Muscle layer of colon (tissue), 2 donors: ENCODE data around the gene TMEM243.

ENCODE experiments used
- H3K27ac ChIP-seq: one replicate; pipeline ENCODE4 v1.7.0; 2013; ENCODE audit warnings: low read depth, mild to moderate bottlenecking, low read length, moderate library complexity
- H3K27me3 ChIP-seq, 2 donors: one replicate each; pipeline ENCODE4 v1.7.0; 2013; ENCODE audit warnings: low read length in 2 of 2, mild to moderate bottlenecking in 2 of 2; ENCODE audit not compliant: insufficient read depth in 2 of 2, control insufficient read depth in 1 of 2
- H3K36me3 ChIP-seq: one replicate; pipeline ENCODE4 v1.7.0; 2013; ENCODE audit warnings: mild to moderate bottlenecking, low read length; ENCODE audit not compliant: insufficient read depth
- H3K4me1 ChIP-seq: one replicate; pipeline ENCODE4 v1.7.0; 2013; ENCODE audit warnings: mild to moderate bottlenecking, low read length; ENCODE audit not compliant: insufficient read depth
- H3K4me3 ChIP-seq, 2 donors: one replicate each; pipeline ENCODE4 v1.7.0; 2013; ENCODE audit warnings: low read length in 2 of 2, low read depth in 1 of 2, mild to moderate bottlenecking in 1 of 2, moderate library complexity in 1 of 2
- H3K9ac ChIP-seq: one replicate; pipeline ENCODE4 v1.7.0; 2013; ENCODE audit warnings: low read length
- H3K9me3 ChIP-seq: one replicate; pipeline ENCODE4 v1.7.0; 2013; ENCODE audit warnings: mild to moderate bottlenecking, low read length
- donor health status: abdominal sarcoma.
- donor health status: Adenocarcinoma of cecum.

Gene TMEM243

DNA sequence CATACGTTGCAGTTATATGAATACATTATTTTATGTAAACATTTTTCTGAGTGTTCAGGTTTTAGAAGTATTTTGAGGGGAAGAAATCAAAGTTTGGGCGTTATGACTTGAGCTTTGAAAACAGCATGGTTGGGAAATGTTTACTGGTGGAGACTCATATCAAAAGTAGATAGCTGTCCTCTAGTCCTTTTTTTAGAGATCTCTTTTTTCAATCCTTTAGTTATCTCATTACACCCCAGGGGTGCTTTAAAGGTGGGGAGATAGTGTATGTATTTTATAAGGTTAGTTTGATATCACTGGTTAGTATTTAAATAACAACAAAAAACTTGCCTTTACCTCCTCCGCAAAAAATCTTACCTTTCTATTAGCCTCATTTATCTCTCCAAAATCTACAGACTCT is 65.0 kb downstream of the TMEM243 start:
- peak overlapping the region in 1 of 2 donors; percentile 90 for H3K4me3 ChIP-seq
- peaks cover 42% of the 10 kb centered on the region for H3K4me1 ChIP-seq

DNA sequence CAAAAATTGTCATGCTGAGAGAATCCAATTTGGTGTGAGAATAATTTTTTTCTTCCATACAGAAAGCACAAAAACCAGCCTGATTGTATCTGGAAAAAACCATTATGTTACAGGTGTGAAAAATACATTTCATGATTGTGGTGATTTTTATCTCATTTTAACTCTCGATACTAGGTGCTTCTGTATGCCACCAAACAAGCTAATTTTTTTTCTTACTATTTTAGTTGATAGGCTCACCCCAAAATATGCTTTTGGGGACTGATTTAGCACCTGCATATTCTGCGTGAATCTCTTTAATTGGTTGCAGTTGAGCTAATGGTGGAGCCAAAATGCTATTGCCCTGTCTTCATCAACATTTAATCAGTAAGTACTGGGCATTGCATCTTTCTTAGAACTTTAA is 65.4 kb downstream of the TMEM243 start:
- Histone ChIP-seq H3K36me3 (no peaks in the 10 kb centered on the region), H3K9ac (peak overlapping the region; percentile 95), H3K4me3 (peak overlapping the region in 1 of 2 donors; percentile 90), H3K27me3 (no peaks in the 10 kb centered on the region), H3K9me3 (no peaks in the 10 kb centered on the region), H3K27ac (no peak overlapping the region), H3K4me1 (peaks cover 42% of the 10 kb centered on the region)

More for the DNA sequence above, 65.0 kb downstream of the TMEM243 start:
- H3K36me3 ChIP-seq = no peaks in the 10 kb centered on the region
- no peak overlapping the region for H3K27ac ChIP-seq
- H3K27me3 ChIP-seq = no peaks in the 10 kb centered on the region
- no peak overlapping the region for H3K9ac ChIP-seq
- no peaks in the 10 kb centered on the region for H3K9me3 ChIP-seq

DNA sequence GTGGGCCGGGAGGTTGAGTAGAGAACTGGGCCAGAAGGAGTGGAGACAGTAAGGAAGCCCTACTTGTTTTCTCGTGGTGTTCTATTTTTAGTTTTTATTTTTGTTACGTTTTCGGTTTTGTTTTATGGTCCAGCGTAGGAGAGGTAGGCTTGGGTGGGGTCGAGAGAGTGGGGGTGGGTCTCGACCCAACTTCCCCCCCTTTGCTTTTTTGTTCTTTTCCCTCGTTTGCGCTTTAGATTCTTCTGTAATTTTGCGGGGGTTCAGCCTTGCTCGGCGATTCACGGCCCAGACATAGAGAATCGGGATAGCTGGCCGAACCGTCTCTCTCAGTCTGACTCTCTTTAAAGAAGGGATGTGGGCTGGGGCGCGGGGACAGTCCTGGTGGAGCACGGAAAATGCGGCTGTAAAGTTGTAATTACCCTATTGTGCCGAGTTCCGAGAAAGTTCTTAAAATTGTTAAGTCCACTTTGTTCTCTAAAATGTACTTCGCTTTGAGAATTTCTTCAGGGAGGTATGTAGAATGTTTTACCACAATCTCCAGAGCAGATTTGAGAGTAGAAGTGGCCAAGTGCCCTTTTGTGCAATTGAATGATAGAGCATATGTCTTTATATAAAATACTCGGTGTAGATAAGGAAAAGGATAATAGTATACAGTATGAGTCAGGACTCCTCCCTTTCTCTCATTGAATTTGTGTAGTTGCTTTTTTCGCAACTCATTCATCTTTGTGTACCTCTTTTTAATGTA is 66.5 kb downstream of the TMEM243 start:
- Histone ChIP-seq H3K36me3 (no peaks in the 10 kb centered on the region), H3K9me3 (no peaks in the 10 kb centered on the region), H3K9ac (peak overlapping the region; percentile 95), H3K27me3 (no peaks in the 10 kb centered on the region), H3K4me1 (peaks cover 42% of the 10 kb centered on the region), H3K4me3 (peak overlapping the region; percentile 72 to 90), H3K27ac (peak overlapping the region; percentile 93)

DNA sequence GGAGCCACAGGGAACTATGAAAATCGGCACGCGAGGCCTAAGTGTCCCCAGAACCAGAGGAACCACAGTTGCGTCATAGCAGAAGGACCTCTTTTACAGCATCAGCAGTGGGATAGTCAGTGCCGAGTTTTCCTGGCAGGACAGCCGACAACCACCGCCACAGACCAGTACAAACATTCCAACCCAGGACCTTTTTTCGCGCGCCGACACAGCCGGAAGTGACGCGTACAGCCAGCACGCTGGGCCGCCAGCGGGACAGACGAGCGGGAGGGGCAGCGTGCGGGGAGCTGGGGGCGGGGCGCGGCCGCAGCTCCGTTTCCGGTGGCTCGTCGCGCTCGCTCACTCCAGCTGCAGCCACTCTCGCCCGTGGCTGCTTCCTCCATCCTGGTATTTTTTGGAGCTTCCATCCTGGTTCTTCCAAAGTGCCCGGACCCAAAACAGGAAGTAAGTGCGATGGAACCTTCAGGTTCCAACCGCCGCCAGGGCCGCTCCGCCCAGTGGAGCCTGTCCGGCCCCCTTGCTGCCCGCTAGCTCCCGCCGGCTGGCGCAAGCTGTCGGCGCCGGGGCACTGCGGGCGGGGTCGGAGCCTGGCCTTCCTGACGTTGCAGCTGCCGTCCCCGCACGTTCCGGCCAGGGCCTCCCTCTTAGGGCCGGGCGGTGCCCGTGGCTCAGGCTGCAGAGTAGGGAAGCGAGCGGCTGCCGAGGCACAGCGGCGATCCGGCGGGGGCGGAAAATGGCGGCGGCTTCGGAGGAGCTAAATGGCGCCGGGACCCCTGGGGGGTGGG is 67.2 kb downstream of the TMEM243 start, which contains the start of gene DMTF1:
TSS of gene DMTF1 (plus strand) at position 342 of the 785 bp plus-strand sequence. CDS start 12,489 bp downstream, outside the sequence.
- Histone ChIP-seq H3K9ac (peak within 1 kb of the TSS; percentile 96), H3K36me3 (no peaks in the 10 kb centered on the region), H3K4me1 (peaks cover 41% of the 10 kb centered on the region), H3K27ac (peak within 1 kb of the TSS; percentile 93), H3K9me3 (no peaks in the 10 kb centered on the region), H3K27me3 (no peaks in the 10 kb centered on the region), H3K4me3 (peak within 1 kb of the TSS; percentile 72 to 90)

DNA sequence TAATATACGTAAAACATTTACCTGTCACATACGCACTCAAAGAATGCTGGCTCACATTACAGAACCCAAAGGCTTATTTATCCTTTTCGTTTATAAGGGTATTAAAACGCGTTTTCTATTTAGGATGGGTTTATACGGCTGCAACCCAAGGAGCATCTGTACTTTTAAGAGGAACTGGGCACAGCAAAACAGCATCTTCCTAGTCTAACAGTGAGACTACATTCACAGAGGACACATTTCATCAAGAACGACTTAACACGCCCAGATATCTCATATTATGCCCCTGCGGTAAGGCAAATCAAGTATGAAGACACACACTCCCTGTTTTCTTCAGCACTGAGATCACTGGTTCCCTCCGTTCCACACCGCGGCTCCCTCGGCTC is 67.8 kb downstream of the TMEM243 start:
- Histone ChIP-seq H3K9ac (peak overlapping the region; percentile 96), H3K4me3 (peak overlapping the region; percentile 72 to 90), H3K27ac (peak overlapping the region; percentile 93), H3K4me1 (peaks cover 35% of the 10 kb centered on the region), H3K9me3 (no peaks in the 10 kb centered on the region), H3K27me3 (no peaks in the 10 kb centered on the region), H3K36me3 (no peaks in the 10 kb centered on the region)

DNA sequence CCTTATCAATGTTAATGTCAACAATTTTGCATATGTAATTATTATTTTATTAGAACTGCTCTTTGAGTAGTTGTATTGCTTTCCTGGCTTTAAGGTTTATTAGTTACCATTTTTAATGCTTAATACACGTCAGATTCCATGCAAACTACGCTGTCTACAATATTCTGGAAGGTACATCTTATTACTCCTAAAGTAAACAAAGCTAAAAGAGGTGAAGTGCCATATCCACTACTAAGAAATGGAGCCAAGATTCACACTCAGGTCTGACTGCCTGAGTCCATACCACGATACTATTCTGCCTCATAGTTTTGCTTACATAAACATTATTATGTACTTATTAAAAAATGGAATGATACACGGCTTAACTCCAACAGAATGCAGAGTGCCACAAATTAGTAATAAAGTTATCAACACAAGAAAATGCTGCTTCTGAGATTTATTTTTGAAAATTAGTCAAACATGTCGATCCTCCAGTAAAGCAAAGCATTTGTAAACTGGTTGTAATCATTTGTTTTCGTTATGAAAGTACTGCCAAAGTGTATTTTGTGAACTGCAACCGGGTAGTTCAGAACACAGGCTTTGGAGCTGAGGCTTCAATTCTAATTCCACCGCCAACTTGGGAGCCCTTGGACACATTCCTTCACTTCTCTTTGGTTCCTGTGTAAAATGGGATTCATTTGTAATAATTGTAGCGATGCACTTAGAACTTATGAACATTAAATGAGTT is 68.4 kb downstream of the TMEM243 start:
- Histone ChIP-seq H3K9me3 (no peaks in the 10 kb centered on the region), H3K4me1 (peaks cover 30% of the 10 kb centered on the region), H3K27me3 (no peaks in the 10 kb centered on the region), H3K27ac (peak overlapping the region; percentile 93), H3K4me3 (peak overlapping the region in 1 of 2 donors; percentile 90), H3K9ac (peak overlapping the region; percentile 96), H3K36me3 (no peaks in the 10 kb centered on the region)

DNA sequence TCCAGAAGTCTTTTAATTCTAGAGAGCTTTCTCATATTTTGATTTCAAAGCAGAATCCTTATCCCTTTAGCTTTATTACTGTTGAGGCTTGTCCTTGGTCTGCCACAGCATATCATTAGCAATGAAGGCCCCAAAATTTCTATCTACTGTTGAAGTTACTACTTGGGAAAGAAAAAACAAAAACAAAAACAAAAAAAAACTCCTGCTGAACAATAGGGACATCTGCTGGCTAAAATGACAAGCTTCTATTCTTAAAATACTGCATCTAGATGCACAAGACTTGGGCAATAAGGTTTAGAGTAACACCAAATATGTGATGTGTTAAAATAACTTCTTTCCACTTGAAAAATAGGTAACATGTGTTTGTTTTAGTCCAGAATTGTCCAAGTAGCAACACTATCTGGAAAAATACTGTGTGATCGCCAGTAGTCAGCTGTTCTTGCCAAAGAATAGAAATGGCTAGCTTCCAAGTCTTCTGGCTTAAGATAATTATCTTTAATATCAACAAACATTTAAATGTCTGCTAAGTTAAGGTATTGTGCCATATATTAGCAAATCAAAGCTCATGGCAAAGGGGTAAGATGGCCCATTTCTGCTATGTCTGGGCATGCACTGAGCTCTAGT is 71.1 kb downstream of the TMEM243 start:
- Histone ChIP-seq H3K9me3 (no peaks in the 10 kb centered on the region), H3K4me3 (no peak overlapping the region), H3K27ac (no peak overlapping the region), H3K27me3 (no peaks in the 10 kb centered on the region), H3K36me3 (no peaks in the 10 kb centered on the region), H3K9ac (no peak overlapping the region), H3K4me1 (peaks cover 7% of the 10 kb centered on the region)

DNA sequence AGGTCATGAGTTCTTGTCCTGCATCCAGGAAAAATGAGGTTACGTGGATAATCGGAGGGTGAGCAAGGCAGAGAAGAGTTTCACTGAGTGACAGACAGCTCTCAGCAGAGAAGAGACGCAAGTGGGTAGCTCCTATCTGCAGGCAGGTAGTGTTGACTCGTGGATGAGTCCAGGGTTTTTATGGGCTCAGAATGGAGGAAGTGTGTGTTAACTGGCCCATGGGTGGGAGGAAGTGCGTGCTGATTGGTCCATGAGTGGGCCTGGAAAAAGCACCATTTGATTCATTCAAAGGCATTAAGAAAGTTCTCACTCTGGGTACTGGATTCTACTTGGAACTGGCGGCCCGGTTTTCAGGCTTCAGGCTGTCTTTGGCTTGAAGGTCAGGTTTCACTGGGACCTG is 72.0 kb downstream of the TMEM243 start:
- H3K9ac ChIP-seq = no peak overlapping the region
- no peak overlapping the region for H3K27ac ChIP-seq
- H3K9me3 ChIP-seq = no peaks in the 10 kb centered on the region
- no peaks in the 10 kb centered on the region for H3K27me3 ChIP-seq
- no peak overlapping the region for H3K4me3 ChIP-seq
- no peaks in the 10 kb centered on the region for H3K36me3 ChIP-seq
- H3K4me1 ChIP-seq = peaks cover 7% of the 10 kb centered on the region

DNA sequence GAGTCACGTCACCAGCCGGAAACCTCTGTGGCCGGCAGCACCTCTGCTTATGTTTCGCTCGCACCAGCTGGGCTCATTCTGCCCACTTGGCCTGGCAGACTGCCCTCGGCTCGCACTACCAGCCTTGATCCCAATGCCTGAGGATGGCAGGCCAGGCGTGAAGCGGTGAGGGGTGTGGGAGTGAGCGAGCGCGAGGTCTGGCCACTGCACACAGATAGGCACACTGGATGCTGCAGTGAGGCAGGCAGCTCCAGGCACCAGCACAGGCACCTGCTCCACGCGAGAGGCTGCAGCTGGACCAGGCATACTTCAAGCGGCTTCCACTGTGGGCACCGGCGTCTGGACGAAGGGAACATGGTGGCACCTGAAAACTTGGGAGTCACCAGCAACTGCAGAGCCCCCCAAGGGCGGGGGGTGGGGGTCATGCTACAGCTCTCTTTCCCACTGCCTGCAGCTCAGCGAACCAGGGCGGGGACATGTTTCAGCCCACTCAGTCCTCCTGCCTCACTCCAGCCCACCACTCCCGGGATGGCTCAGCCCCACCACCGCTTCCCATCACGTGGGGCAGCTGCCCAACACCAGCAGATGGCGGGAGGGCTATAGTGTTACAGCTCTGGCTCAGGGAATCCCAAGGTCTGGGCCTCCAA is 72.7 kb downstream of the TMEM243 start:
- Histone ChIP-seq H3K27me3 (no peaks in the 10 kb centered on the region), H3K36me3 (no peaks in the 10 kb centered on the region), H3K4me3 (no peak overlapping the region), H3K9me3 (no peaks in the 10 kb centered on the region), H3K27ac (no peak overlapping the region), H3K4me1 (peaks cover 7% of the 10 kb centered on the region), H3K9ac (no peak overlapping the region)
